ENCODE data around the gene RAB8A. TPM values are rescaled to one million over a fixed set of nuclear protein-coding genes. Genes with fewer than 3 reads are reported as not detected.
"Not testable (repeated sequence)": the region's sequence is repeated elsewhere in the genome, so short reads cannot be mapped to it uniquely, and the experiment has no call there.

Gene RAB8A
- total RNA-seq, 2 donors from 2014 or later: 127 to 145 TPM

DNA sequence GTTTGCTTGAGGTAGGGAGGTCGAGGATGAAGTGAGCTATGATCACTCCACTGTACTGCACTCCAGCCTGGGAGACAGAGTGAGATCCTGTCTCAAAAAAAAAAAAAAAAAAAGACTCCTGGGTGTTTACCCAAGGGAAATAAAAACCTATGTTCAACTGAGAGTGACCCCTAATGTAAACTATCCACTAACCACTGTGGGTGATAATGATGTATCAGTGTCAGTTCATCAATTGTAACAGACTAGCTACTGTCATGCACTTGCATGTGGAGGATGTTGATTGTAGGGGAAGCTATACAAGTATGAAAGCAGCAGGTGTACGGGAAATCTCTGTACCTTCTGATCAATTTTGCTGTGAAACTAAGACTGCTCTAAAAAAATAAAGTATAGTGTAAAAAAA is 64.3 kb downstream of the RAB8A start:
- Histone ChIP-seq H3K27me3 (no peaks in the 10 kb centered on the region), H3K9ac (ENCODE audit: low read depth in 2 of 2, low read length in 2 of 2) (no peak overlapping the region), H3K4me1 (no peaks in the 10 kb centered on the region), H3K4me3 (no peak overlapping the region), H3K27ac (no peak overlapping the region), H3K9me3 (no peaks in the 10 kb centered on the region), H3K36me3 (no peaks in the 10 kb centered on the region)
- TF ChIP-seq, protein P1, sequence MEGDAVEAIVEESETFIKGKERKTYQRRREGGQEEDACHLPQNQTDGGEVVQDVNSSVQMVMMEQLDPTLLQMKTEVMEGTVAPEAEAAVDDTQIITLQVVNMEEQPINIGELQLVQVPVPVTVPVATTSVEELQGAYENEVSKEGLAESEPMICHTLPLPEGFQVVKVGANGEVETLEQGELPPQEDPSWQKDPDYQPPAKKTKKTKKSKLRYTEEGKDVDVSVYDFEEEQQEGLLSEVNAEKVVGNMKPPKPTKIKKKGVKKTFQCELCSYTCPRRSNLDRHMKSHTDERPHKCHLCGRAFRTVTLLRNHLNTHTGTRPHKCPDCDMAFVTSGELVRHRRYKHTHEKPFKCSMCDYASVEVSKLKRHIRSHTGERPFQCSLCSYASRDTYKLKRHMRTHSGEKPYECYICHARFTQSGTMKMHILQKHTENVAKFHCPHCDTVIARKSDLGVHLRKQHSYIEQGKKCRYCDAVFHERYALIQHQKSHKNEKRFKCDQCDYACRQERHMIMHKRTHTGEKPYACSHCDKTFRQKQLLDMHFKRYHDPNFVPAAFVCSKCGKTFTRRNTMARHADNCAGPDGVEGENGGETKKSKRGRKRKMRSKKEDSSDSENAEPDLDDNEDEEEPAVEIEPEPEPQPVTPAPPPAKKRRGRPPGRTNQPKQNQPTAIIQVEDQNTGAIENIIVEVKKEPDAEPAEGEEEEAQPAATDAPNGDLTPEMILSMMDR (IDR thresholded peaks at IDR 0.05): no peak
- intact Hi-C loops (cut with DNase I): loop anchor here (5.0 kb wide), 1 partner anchor 59 kb away; no protein-coding TSS in a partner anchor
- no peak for DNase-seq

DNA sequence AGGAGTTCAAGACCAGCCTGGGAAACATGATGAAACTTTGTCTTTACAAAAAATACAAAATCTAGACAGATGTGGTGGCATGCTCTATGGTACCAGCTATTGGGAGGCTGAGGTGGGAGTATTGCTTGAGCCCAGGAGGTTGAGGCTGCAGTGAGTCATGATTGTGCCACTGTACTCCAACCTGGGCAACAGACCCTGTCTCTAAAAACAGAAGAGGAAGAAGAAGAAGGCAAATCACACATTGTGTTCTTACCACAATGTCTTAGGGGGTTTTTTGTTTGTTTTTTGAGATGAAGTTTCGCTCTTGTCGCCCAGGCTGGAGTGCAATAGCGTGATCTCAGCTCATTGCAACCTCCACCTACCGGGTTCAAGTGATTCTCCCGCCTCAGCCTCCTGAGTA is 67.2 kb downstream of the RAB8A start:
- intact Hi-C loops (cut with DNase I): loop anchor here (5.0 kb wide), 1 partner anchor 62 kb away; no protein-coding TSS in a partner anchor

DNA sequence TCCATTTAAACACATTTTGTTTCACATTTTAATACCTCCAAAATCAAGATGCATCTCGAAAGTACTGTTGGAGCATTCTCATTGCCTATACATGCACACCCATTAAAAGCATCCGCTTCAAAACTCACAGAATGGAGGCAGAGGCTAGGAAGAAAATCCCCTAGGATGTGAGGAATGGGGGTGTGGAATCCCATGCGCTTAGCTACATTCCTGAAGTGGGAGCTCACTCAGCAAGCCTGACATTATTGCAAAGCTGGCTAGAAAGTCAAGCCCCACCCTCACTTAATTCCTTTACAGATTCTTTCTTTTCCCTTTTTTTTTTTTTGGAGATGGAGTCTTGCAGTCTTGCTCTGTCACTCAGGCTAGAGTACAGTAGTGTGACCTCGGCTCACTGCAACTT is 68.9 kb downstream of the RAB8A start:
- Histone ChIP-seq H3K9ac (ENCODE audit: low read depth in 2 of 2, low read length in 2 of 2) (no peak overlapping the region), H3K9me3 (no peaks in the 10 kb centered on the region), H3K36me3 (no peaks in the 10 kb centered on the region), H3K27ac (no peak overlapping the region), H3K27me3 (no peaks in the 10 kb centered on the region), H3K4me1 (no peaks in the 10 kb centered on the region), H3K4me3 (no peak overlapping the region)
- TF ChIP-seq, protein P1 (IDR thresholded peaks at IDR 0.05): no peak
- intact Hi-C loops (cut with DNase I): loop anchor here (5.0 kb wide), 1 partner anchor 553 kb away; no protein-coding TSS in a partner anchor
- DNase-seq: no peak

More for the DNA sequence above, 67.2 kb downstream of the RAB8A start:
- not testable (repeated sequence) for DNase-seq; H3K4me1 ChIP-seq; H3K4me3 ChIP-seq; H3K27ac ChIP-seq; H3K36me3 ChIP-seq; H3K9ac ChIP-seq (ENCODE audit: low read depth in 2 of 2, low read length in 2 of 2); H3K9me3 ChIP-seq; H3K27me3 ChIP-seq

Other genes starting within 250 kb of the RAB8A start
- gene CYP4F2, start 213.8 kb upstream of the RAB8A start, total RNA-seq: 1 to 10 TPM; 3.9 to 7.0 TPM
- 1 to 10 TPM; 6.7 to 8.1 TPM for gene CYP4F11, start 177.4 kb upstream of the RAB8A start, total RNA-seq
- gene OR10H4, start 162.9 kb upstream of the RAB8A start, total RNA-seq: not detected
- gene TPM4, start 35.4 kb upstream of the RAB8A start, total RNA-seq: 100 to 1,000 TPM; 261 to 388 TPM
- gene HSH2D, start 31.8 kb downstream of the RAB8A start, total RNA-seq: 10 to 100 TPM; 13.5 to 14.0 TPM
- not detected for gene CIB3, start 61.6 kb downstream of the RAB8A start, total RNA-seq
- gene FAM32A, start 73.5 kb downstream of the RAB8A start, total RNA-seq: 10 to 100 TPM; 76.9 to 78.3 TPM
- 10 to 100 TPM; 20.0 to 24.4 TPM for gene AP1M1, start 86.0 kb downstream of the RAB8A start, total RNA-seq
- 10 to 100 TPM; 12.9 to 18.7 TPM for gene KLF2, start 212.9 kb downstream of the RAB8A start, total RNA-seq